Heart left ventricle (tissue), 16 donors: ENCODE measurements around the gene DLL1. TPM values are rescaled to one million over a fixed set of nuclear protein-coding genes. Genes with fewer than 3 reads are reported as not detected.

Experiments
- ATAC-seq, 4 donors: fragments of 200-7000 bp; cut with Tn5 transposase; one replicate each; pipeline ENCODE4 v1.9.1; 2020 to 2022; ENCODE audit warnings: moderate library complexity in 4 of 4, mild to moderate bottlenecking in 3 of 4, moderate number of reproducible peaks in 1 of 4
- DNase-seq, 5 donors: peaks; one replicate each; pipeline ENCODE4 v3.0.0-alpha.2; 2020
- H3K27ac ChIP-seq, 12 donors: fragments of 200-600 bp; sonication (generic) in 4 of 12; one replicate each; pipeline versions ENCODE4 v1.5.0 to v1.8.0; 2016 to 2022; ENCODE audit warnings: mild to moderate bottlenecking in 2 of 12
- H3K27me3 ChIP-seq, 9 donors: fragments of 200-600 bp; sonication (generic) in 2 of 9; one replicate each; pipeline versions ENCODE4 v1.5.1 to v1.8.0; 2016 to 2022; ENCODE audit warnings: mild to moderate bottlenecking in 3 of 9
- H3K36me3 ChIP-seq, 9 donors: fragments of 200-600 bp; sonication (generic) in 2 of 9; one replicate each; pipeline versions ENCODE4 v1.5.0 to v1.8.0; 2018 to 2022; ENCODE audit warnings: mild to moderate bottlenecking in 2 of 9
- H3K4me1 ChIP-seq, 12 donors: fragments of 200-600 bp; sonication (generic) in 4 of 12; one replicate each; pipeline versions ENCODE4 v1.5.0 to v1.8.0; 2016 to 2022; ENCODE audit warnings: mild to moderate bottlenecking in 3 of 12
- H3K4me3 ChIP-seq, 12 donors: fragments of 200-600 bp; sonication (generic) in 4 of 12; one replicate each; pipeline versions ENCODE4 v1.5.0 to v1.8.0; 2017 to 2022; ENCODE audit warnings: mild to moderate bottlenecking in 9 of 12, moderate library complexity in 4 of 12
- H3K9me3 ChIP-seq, 12 donors: fragments of 200-600 bp; sonication (generic) in 4 of 12; one replicate each; pipeline versions ENCODE4 v1.5.0 to v1.8.0; 2016 to 2022; ENCODE audit warnings: mild to moderate bottlenecking in 1 of 12
- POLR2A ChIP-seq, 2 donors: fragments of 450-650 bp; IDR thresholded peaks; one replicate each; pipeline ENCODE4 v1.6.1; 2017; ENCODE audit warnings: antibody characterized with exemption in 2 of 2, mild to moderate bottlenecking in 2 of 2, moderate library complexity in 2 of 2
- WGBS, 4 donors: extraction: QIAGEN DNeasy Blood & Tissue Kit in 2 of 4; methylation state at CpG; one replicate each; pipeline versions ENCODE4 v1.1.5 to v1.1.7; 2013 to 2018; 5-methylcytosine and 5-hydroxymethylcytosine counted together
- intact Hi-C, 10 donors: fragments of 100-400 bp; cut with DNase I; formaldehyde crosslinking; loops; one replicate each; pipeline versions ENCODE4 v1.11.1 to v1.14.2; 2022
- polyA plus RNA-seq, 2 donors: library from polyadenylated mRNA; stranded (reverse); fragments of 200-250 nt; gene quantifications; one replicate each; pipeline ENCODE4 v1.2.3, GENCODE V29; 2013
- total RNA-seq, 9 donors: library from RNA; depleted of rRNA in 2 of 9; stranded (reverse); fragments of >200 nt in 2 of 9; fragmentation: NEBNext Ultra II Directional in 3 of 9; extraction: Animal tissue kit (Norgen Biotek cat#: 25700) in 3 of 9; gene quantifications; one replicate each; pipeline versions ENCODE4 v1.1.0 to v1.2.4, GENCODE V29; 2016 to 2023
- TF ChIP-seq, protein P1 (sequence below), 12 donors: fragments of 200-600 bp; sonication (generic) in 4 of 12; IDR thresholded peaks; one replicate each; pipeline versions ENCODE4 v1.5.0 to v1.8.0; 2018 to 2022; ENCODE audit warnings: antibody characterized with exemption in 12 of 12, mild to moderate bottlenecking in 5 of 12
- donor health status: ischemic (EF 13 %, LVEDD 7.1; RV severe dilation, severe dysfunction).
- donor health status: healthy with polysubstance abuse.
- donor health status: DM: no; HTN: yes; CAD: no.
- donor health status: DM: no; HTN: no; CAD: no.
- donor health status: ischemic (EF 25% LVEDD 6.9; RV normal size, moderate dysfunction).
- donor health status: ischemic (EF 25% LVEDD 5.7; RV mildly dilated, moderate dysfunction).
- donor health status: healthy.
- donor health status: DM: yes; HTN: yes; CAD: no.
- donor health status: ischemic (EF 35%, LVEDD 5.7; RV mildly dilated, moderate dysfunction).
- donor health status: nonischemic (EF 11% LVEDD 7.7; RV severe dilation, severe dysfunction).
- donor health status: DM: yes; HTN: yes; CAD: no.
- donor health status: PGD.
- donor health status: ischemic (EF 29% LVEDD 5.4; RV normal size, mild dysfunction).
- donor health status: nonischemic (EF 23%, LVEDD 6.1; RV moderate dilation, normal function).

The DLL1 gene
- total and polyA plus RNA-seq, 11 donors: 2.6 to 10.7 (median 8.0) TPM

DNA sequence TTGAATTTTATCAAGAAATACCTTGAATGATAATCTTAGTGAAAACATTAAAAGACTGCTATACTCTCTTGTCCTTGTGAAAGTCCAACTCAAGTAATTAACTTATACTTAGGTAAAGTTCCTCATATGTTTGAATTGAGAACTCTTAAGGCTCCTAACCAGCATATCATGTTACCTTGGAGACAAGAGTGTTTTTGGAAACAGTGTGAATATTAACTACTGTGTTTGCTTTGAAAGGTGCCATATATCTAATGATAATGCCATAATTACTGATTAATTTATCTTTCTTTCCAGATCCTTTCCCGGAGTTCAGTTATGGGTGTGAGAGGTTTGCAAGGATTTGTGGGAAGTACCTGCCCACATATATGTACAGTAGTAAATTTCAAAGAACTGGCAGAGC, 26.2 kb upstream of the DLL1 start:
- peaks cover 0 to 42% (median 26%) of the 10 kb centered on the region in 9 donors for H3K36me3 ChIP-seq
- TF ChIP-seq, protein P1, sequence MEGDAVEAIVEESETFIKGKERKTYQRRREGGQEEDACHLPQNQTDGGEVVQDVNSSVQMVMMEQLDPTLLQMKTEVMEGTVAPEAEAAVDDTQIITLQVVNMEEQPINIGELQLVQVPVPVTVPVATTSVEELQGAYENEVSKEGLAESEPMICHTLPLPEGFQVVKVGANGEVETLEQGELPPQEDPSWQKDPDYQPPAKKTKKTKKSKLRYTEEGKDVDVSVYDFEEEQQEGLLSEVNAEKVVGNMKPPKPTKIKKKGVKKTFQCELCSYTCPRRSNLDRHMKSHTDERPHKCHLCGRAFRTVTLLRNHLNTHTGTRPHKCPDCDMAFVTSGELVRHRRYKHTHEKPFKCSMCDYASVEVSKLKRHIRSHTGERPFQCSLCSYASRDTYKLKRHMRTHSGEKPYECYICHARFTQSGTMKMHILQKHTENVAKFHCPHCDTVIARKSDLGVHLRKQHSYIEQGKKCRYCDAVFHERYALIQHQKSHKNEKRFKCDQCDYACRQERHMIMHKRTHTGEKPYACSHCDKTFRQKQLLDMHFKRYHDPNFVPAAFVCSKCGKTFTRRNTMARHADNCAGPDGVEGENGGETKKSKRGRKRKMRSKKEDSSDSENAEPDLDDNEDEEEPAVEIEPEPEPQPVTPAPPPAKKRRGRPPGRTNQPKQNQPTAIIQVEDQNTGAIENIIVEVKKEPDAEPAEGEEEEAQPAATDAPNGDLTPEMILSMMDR (IDR thresholded peaks at IDR 0.05): no peak
- TF ChIP-seq POLR2A (IDR thresholded peaks at IDR 0.05): no peak
- no peaks in the 10 kb centered on the region for H3K27me3 ChIP-seq
- no peak overlapping the region for H3K4me3 ChIP-seq
- no peaks in the 10 kb centered on the region for H3K9me3 ChIP-seq
- ATAC-seq: no peak
- intact Hi-C loops: loop anchor here in 1 of 10 donors (10.0 kb wide), 1 partner anchor 208 kb away; no protein-coding TSS in a partner anchor
- WGBS, 4 donors: 32 to 40% (median 38%) methylated on average over 1 of the region's 1 CpG
- H3K4me1 ChIP-seq: peaks cover 0 to 52% (median 21%) of the 10 kb centered on the region in 12 donors
- peak overlapping the region in 4 of 12 donors; percentile 2 to 32 (median 20) for H3K27ac ChIP-seq
- DNase-seq: no peak

DNA sequence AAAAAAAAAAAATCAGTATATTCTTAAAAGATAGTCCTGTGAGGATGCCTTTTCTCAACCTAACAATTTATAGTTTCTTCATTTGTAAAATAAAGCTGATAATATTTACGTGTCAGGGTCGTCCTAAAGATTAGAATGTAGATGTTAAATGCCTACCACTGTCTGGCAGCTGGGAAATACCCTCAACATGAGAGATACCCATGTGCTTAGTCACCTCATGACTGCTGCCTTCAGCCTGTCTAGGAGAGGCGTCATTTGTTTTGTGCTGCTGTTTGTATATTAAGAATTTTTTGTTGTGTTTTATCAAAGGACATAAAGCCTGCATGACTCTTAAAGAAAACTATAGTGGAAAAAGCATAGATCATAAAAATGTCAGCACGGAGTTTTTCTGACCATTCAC, 25.2 kb upstream of the DLL1 start:
- WGBS, 4 donors: 93 to 96% (median 95%) methylated on average over 4 of the region's 4 CpGs
- DNase-seq: no peak
- Histone ChIP-seq H3K27me3 (no peaks in the 10 kb centered on the region), H3K27ac (no peak overlapping the region), H3K4me3 (no peak overlapping the region), H3K4me1 (peaks cover 0 to 54% (median 21%) of the 10 kb centered on the region in 12 donors), H3K9me3 (no peaks in the 10 kb centered on the region), H3K36me3 (peaks cover 0 to 32% (median 19%) of the 10 kb centered on the region in 9 donors)
- TF ChIP-seq POLR2A (IDR thresholded peaks at IDR 0.05): no peak
- TF ChIP-seq, protein P1 (IDR thresholded peaks at IDR 0.05): no peak
- ATAC-seq: no peak
- intact Hi-C loops: loop anchor here in 1 of 10 donors (10.0 kb wide), 1 partner anchor 209 kb away; no protein-coding TSS in a partner anchor

DNA sequence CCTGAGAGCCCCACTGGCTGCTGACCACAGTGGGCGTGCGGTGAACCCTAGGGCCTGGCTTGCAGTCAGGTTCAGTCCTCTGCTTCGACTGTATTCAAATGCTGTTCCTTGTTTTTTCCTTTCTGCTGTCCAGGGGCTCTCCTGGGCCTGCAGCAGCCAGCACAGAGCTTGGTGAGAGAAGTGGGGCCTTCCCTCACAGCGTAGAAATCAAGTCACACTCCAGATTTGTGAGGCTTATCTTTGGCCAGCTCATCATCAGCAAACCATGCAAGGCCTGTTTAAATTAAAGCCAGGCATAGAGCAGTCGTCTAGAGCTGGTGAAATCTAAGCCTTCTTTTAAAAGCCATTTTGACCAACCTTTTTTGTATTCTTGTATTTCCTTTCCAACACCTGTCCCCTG, 24.1 kb upstream of the DLL1 start:
- 56 to 65% (median 58%) methylated on average over 5 of the region's 5 CpGs for WGBS, 4 donors
- Histone ChIP-seq H3K36me3 (peaks cover 0 to 24% (median 18%) of the 10 kb centered on the region in 9 donors), H3K9me3 (no peaks in the 10 kb centered on the region), H3K4me1 (peaks cover 0 to 55% (median 25%) of the 10 kb centered on the region in 12 donors), H3K4me3 (no peak overlapping the region), H3K27ac (peak overlapping the region in 4 of 12 donors; percentile 32 to 42 (median 36)), H3K27me3 (no peaks in the 10 kb centered on the region)
- ATAC-seq (peak; percentile 60 to 76 (median 70)), DNase-seq (no peak)
- intact Hi-C loops: loop anchor here in 1 of 10 donors (10.0 kb wide), 1 partner anchor 210 kb away; no protein-coding TSS in a partner anchor
- TF ChIP-seq, protein P1 (IDR thresholded peaks at IDR 0.05): no peak
- TF ChIP-seq POLR2A (IDR thresholded peaks at IDR 0.05): no peak

DNA sequence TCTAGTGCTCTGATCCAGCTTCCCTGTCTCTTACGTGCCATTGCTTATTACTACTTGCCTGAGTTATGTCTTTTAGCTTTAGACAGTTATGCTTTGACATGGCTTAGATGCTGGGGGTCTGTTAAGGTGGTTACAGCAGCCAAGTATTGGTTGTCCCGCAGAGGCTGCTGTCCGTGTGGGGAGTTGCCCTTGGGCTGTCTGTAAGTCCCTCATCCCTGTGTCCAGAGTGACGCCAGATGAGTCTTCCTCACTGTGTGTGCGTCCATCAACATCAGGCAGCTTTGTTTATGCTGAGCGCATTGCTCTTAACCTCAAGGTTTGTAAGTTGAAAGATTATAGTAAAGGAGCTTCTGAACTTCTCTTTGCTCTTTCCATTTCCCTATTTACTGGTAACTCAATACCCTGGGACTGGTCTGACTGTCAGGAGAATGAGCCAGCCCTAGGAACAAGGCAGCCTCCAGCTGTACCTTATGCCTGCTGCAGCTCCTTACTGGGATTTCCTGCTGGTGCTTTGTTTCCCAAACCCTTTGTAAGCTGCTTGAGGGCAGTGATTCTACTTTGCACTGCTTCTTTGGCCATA, 22.9 kb upstream of the DLL1 start:
- Histone ChIP-seq H3K27me3 (no peaks in the 10 kb centered on the region), H3K4me3 (no peak overlapping the region), H3K4me1 (peaks cover 0 to 64% (median 33%) of the 10 kb centered on the region in 12 donors), H3K27ac (no peak overlapping the region), H3K36me3 (peaks cover 0 to 15% (median 10%) of the 10 kb centered on the region in 9 donors), H3K9me3 (no peaks in the 10 kb centered on the region)
- DNase-seq (no peak), ATAC-seq (peak in 2 of 4 donors; percentile 21 to 27)
- 83 to 89% (median 86%) methylated on average over 6 of the region's 6 CpGs for WGBS, 4 donors
- intact Hi-C loops: loop anchor here in 1 of 10 donors (10.0 kb wide), 1 partner anchor 211 kb away; no protein-coding TSS in a partner anchor
- TF ChIP-seq, protein P1 (IDR thresholded peaks at IDR 0.05): no peak
- TF ChIP-seq POLR2A (IDR thresholded peaks at IDR 0.05): no peak
